Stimulated activated CD8-positive, alpha-beta memory T cell treated with anti-CD3 and anti-CD28 coated beads, Interleukin-4, amount 100 ng/mL, for 1 hour (primary cell): ENCODE results near the gene STXBP4.

Experiments
- DNase-seq, 2 donors: peaks; one replicate each; pipeline ENCODE4 v3.0.0-alpha.2; 2020; ENCODE audit warnings: low read depth in 2 of 2, low spot score in 1 of 2

Gene STXBP4

GRCh38 chr17:54968262-54968987 is at the start of gene STXBP4, which contains the start of gene COX11:
Gene STXBP4 (plus strand): TSS chr17:54968765. CDS start chr17:54986220, 17,455 bp downstream.
Gene COX11 (minus strand): TSS chr17:54968654. CDS start chr17:54968646, 8 bp downstream.
- DNase-seq: peak; percentile 70 to 85

GRCh38 chr17:54919425-54919824 is 49.1 kb upstream of the STXBP4 start:
- DNase-seq: no peak

- DNase-seq: no peak
These were observed 47.7 kb upstream of the STXBP4 start for GRCh38 chr17:54920819-54921218.

- no peak for DNase-seq
These were observed 44.2 kb upstream of the STXBP4 start for GRCh38 chr17:54924405-54924804.

GRCh38 chr17:54927525-54927924 is 41.0 kb upstream of the STXBP4 start:
- no peak for DNase-seq

- DNase-seq: no peak
These were observed 35.9 kb upstream of the STXBP4 start for GRCh38 chr17:54932711-54933110.

- DNase-seq: no peak
These were observed 34.6 kb upstream of the STXBP4 start for GRCh38 chr17:54933921-54934320.

GRCh38 chr17:54935471-54935870 is 33.1 kb upstream of the STXBP4 start:
- no peak for DNase-seq

GRCh38 chr17:54937018-54937417 is 31.5 kb upstream of the STXBP4 start:
- DNase-seq: no peak

- no peak for DNase-seq
These were observed 31.1 kb upstream of the STXBP4 start for GRCh38 chr17:54937426-54937825.

GRCh38 chr17:54941285-54941684 is 27.3 kb upstream of the STXBP4 start:
- DNase-seq: no peak

GRCh38 chr17:54944796-54945195 is 23.8 kb upstream of the STXBP4 start:
- no peak for DNase-seq

- DNase-seq: no peak
These were observed 23.3 kb upstream of the STXBP4 start for GRCh38 chr17:54945231-54945630.

GRCh38 chr17:54945671-54946070 is 22.9 kb upstream of the STXBP4 start:
- no peak for DNase-seq

GRCh38 chr17:54947396-54947795 is 21.2 kb upstream of the STXBP4 start:
- DNase-seq: no peak

- DNase-seq: no peak
These were observed 20.2 kb upstream of the STXBP4 start for GRCh38 chr17:54948380-54948779.

GRCh38 chr17:54950116-54950515 is 18.4 kb upstream of the STXBP4 start:
- DNase-seq: no peak

GRCh38 chr17:54951286-54951685 is 17.3 kb upstream of the STXBP4 start:
- no peak for DNase-seq

GRCh38 chr17:54956791-54957190 is 11.8 kb upstream of the STXBP4 start:
- DNase-seq: no peak

GRCh38 chr17:54967621-54968261 is 824 bp upstream of the STXBP4 start:
- DNase-seq: no peak

- peak; percentile 1 to 9 for DNase-seq
These were observed 395 bp downstream of the STXBP4 start for GRCh38 chr17:54968988-54969332.

- DNase-seq: no peak
These were observed 1.4 kb downstream of the STXBP4 start for GRCh38 chr17:54969658-54970572.
